H9 (cell line): ENCODE data around the gene LDB1. TPM values are rescaled to one million over a fixed set of nuclear protein-coding genes. Genes with fewer than 3 reads are reported as not detected.

ENCODE experiments used
- DNase-seq: peaks from one replicate; pipeline ENCODE4 v3.0.0-alpha.2; 2017
- H2AFZ ChIP-seq: one replicate; pipeline ENCODE4 v1.6.1; 2013; ENCODE audit warnings: mild to moderate bottlenecking, low read length, control low read depth, moderate library complexity
- H2AK5ac ChIP-seq: 2 replicates; pipeline ENCODE4 v1.6.1; 2013; ENCODE audit warnings: low read length, control low read depth, mixed read lengths; ENCODE audit not compliant: insufficient read length
- H2BK120ac ChIP-seq: one replicate; pipeline ENCODE4 v1.6.1; 2013; ENCODE audit warnings: low read depth, mild to moderate bottlenecking, low read length, control low read depth, inconsistent platforms; ENCODE audit not compliant: poor library complexity, severe bottlenecking
- H2BK12ac ChIP-seq: 2 replicates; pipeline ENCODE4 v1.6.1; 2013; ENCODE audit warnings: low read length, control low read depth, mixed read lengths, low read depth; ENCODE audit not compliant: insufficient read length
- H2BK15ac ChIP-seq: 2 replicates; pipeline ENCODE4 v1.6.1; 2013; ENCODE audit warnings: low read depth, low read length, control low read depth
- H2BK20ac ChIP-seq: one replicate; pipeline ENCODE4 v1.6.1; 2013; ENCODE audit warnings: low read depth, mild to moderate bottlenecking, low read length, control low read depth, inconsistent platforms; ENCODE audit not compliant: poor library complexity, severe bottlenecking
- H2BK5ac ChIP-seq: 2 replicates; pipeline ENCODE4 v1.6.1; 2013; ENCODE audit warnings: low read length, control low read depth, mixed read lengths; ENCODE audit not compliant: insufficient read length
- H3K14ac ChIP-seq: 2 replicates; pipeline ENCODE4 v1.6.1; 2013; ENCODE audit warnings: low read length, control low read depth; ENCODE audit not compliant: insufficient read depth
- H3K18ac ChIP-seq: 2 replicates; pipeline ENCODE4 v1.6.1; 2013; ENCODE audit warnings: low read depth, mild to moderate bottlenecking, mixed read lengths, low read length, control low read depth; ENCODE audit not compliant: insufficient read length
- H3K23ac ChIP-seq: 2 replicates; pipeline ENCODE4 v1.6.1; 2013; ENCODE audit warnings: low read length, control low read depth, mixed read lengths, low read depth; ENCODE audit not compliant: insufficient read length
- H3K23me2 ChIP-seq: 2 replicates; pipeline ENCODE4 v1.6.1; 2013; ENCODE audit warnings: low read depth, mild to moderate bottlenecking, mixed read lengths, low read length, control low read depth; ENCODE audit not compliant: insufficient read length, poor library complexity, severe bottlenecking
- H3K27ac ChIP-seq: 2 replicates; pipeline ENCODE4 v1.5.1; 2013; ENCODE audit warnings: low read length, control low read depth, mixed read lengths, low read depth; ENCODE audit not compliant: insufficient read length
- H3K27me3 ChIP-seq: 2 replicates; pipeline ENCODE4 v1.6.1; 2013; ENCODE audit warnings: low read length, control low read depth, inconsistent platforms; ENCODE audit not compliant: insufficient read depth
- H3K4ac ChIP-seq: 2 replicates; pipeline ENCODE4 v1.6.1; 2013; ENCODE audit warnings: low read depth, mild to moderate bottlenecking, control low read depth, inconsistent platforms, low read length, moderate library complexity
- H3K4me1 ChIP-seq: 2 replicates; pipeline ENCODE4 v1.6.1; 2013; ENCODE audit warnings: low read length, control low read depth, inconsistent platforms; ENCODE audit not compliant: insufficient read depth
- H3K4me2 ChIP-seq: 2 replicates; pipeline ENCODE4 v1.6.1; 2013; ENCODE audit warnings: low read length, control low read depth, mixed read lengths; ENCODE audit not compliant: insufficient read length, insufficient read depth
- H3K56ac ChIP-seq: 2 replicates; pipeline ENCODE4 v1.6.1; 2013; ENCODE audit warnings: low read depth, mild to moderate bottlenecking, mixed read lengths, low read length, control low read depth; ENCODE audit not compliant: insufficient read length
- H3K79me1 ChIP-seq: 2 replicates; pipeline ENCODE4 v1.6.1; 2013; ENCODE audit warnings: low read depth, mild to moderate bottlenecking, moderate library complexity, low read length, control low read depth, inconsistent platforms; ENCODE audit not compliant: insufficient read depth, poor library complexity, severe bottlenecking
- H3K79me2 ChIP-seq: 2 replicates; pipeline ENCODE4 v1.6.1; 2013; ENCODE audit warnings: low read length, control low read depth, inconsistent platforms; ENCODE audit not compliant: insufficient read depth
- H3K9ac ChIP-seq: 2 replicates; pipeline ENCODE4 v1.6.1; 2013; ENCODE audit warnings: low read length, control low read depth, mixed read lengths; ENCODE audit not compliant: insufficient read length; ENCODE audit errors: extremely low read depth
- H3K9me3 ChIP-seq: one replicate; pipeline ENCODE4 v1.6.1; 2013; ENCODE audit warnings: low read depth, low read length, inconsistent platforms; ENCODE audit not compliant: control insufficient read depth
- H3T11ph ChIP-seq: one replicate; pipeline ENCODE4 v1.6.1; 2013; ENCODE audit warnings: mild to moderate bottlenecking, low read length, control low read depth, inconsistent platforms
- H4K20me1 ChIP-seq: one replicate; pipeline ENCODE4 v1.6.1; 2013; ENCODE audit not compliant: control insufficient read depth, insufficient read length, insufficient read depth
- H4K5ac ChIP-seq: 2 replicates; pipeline ENCODE4 v1.6.1; 2013; ENCODE audit warnings: low read depth, mild to moderate bottlenecking, mixed read lengths, low read length, control low read depth; ENCODE audit not compliant: insufficient read length
- H4K8ac ChIP-seq: replicated peaks from 2 replicates; pipeline ENCODE4 v1.6.1; 2013; ENCODE audit warnings: low read length, control low read depth, mixed read lengths, low read depth; ENCODE audit not compliant: insufficient read length
- H4K91ac ChIP-seq: 2 replicates; pipeline ENCODE4 v1.6.1; 2013; ENCODE audit warnings: low read depth, mild to moderate bottlenecking, moderate library complexity, mixed read lengths, low read length, control low read depth; ENCODE audit not compliant: insufficient read length
- H3K27ac Mint-ChIP-seq, 3 experiments: 2 replicates in 2 of 3; 3 replicates in 1 of 3; pipeline ENCODE4 v1.8.0; 2020 to 2021; ENCODE audit warnings: mixed read lengths in 3 of 3, mild to moderate bottlenecking in 1 of 3, moderate library complexity in 1 of 3
- H3K27me3 Mint-ChIP-seq: 2 replicates; pipeline ENCODE4 v1.8.0; 2021; ENCODE audit warnings: low read depth, mild to moderate bottlenecking, moderate library complexity, mixed read lengths
- H3K36me3 Mint-ChIP-seq, 3 experiments: 2 replicates in 2 of 3; 3 replicates in 1 of 3; pipeline ENCODE4 v1.8.0; 2020 to 2021; ENCODE audit warnings: low read depth in 3 of 3, mixed read lengths in 3 of 3; ENCODE audit not compliant: insufficient read depth in 1 of 3
- H3K4me1 Mint-ChIP-seq, 2 experiments: 2 replicates each; pipeline ENCODE4 v1.8.0; 2020; ENCODE audit warnings: mixed read lengths in 2 of 2
- H3K4me3 Mint-ChIP-seq, 2 experiments: 2 replicates in 1 of 2; 3 replicates in 1 of 2; pipeline ENCODE4 v1.8.0; 2020 to 2021; ENCODE audit warnings: mild to moderate bottlenecking in 2 of 2, mixed read lengths in 2 of 2, moderate library complexity in 1 of 2
- H3K9me3 Mint-ChIP-seq, 2 experiments: 2 replicates in 1 of 2; 3 replicates in 1 of 2; pipeline ENCODE4 v1.8.0; 2020; ENCODE audit warnings: mild to moderate bottlenecking in 2 of 2, mixed read lengths in 2 of 2, moderate library complexity in 1 of 2
- CTCF ChIP-seq: fragments of 200-600 bp; sonication (generic); conservative IDR thresholded peaks from 3 replicates; pipeline ENCODE4 v1.8.0; 2021; ENCODE audit warnings: antibody characterized with exemption, mild to moderate bottlenecking
- WGBS: extraction: QIAGEN DNeasy Blood & Tissue Kit; methylation state at CpG from one replicate; pipeline ENCODE4 v1.1.7; 2013; ENCODE audit warnings: missing lambda C conversion rate, low lambda C conversion rate, mixed read lengths; ENCODE audit not compliant: insufficient read length; ENCODE audit errors: extremely low coverage; 5-methylcytosine and 5-hydroxymethylcytosine counted together
- total RNA-seq: library from RNA; stranded (reverse); gene quantifications from 2 replicates; pipeline ENCODE4 v1.2.1, GENCODE V29; 2021

LDB1 gene
- total RNA-seq, 1 experiment from 2014 or later = 80.5 TPM

- no peaks in the 10 kb centered on the region for H3K4me1 ChIP-seq
- no peak for DNase-seq
- H4K5ac ChIP-seq = no peak overlapping the region
- no peak overlapping the region for H2BK20ac ChIP-seq
- H3K36me3 Mint-ChIP-seq = no peaks in the 10 kb centered on the region
- H3K4ac ChIP-seq = no peak overlapping the region
- peaks cover 15 to 17% of the 10 kb centered on the region in 2 experiments for H3K4me1 Mint-ChIP-seq
- no peak overlapping the region for H3K56ac ChIP-seq
- H2BK5ac ChIP-seq = no peak overlapping the region
- H3K27me3 ChIP-seq = no peaks in the 10 kb centered on the region
- no peaks in the 10 kb centered on the region; the same call in 1 of the 2 replicates for H3K79me2 ChIP-seq
- H4K8ac ChIP-seq = no peak overlapping the region
- no CpG with 5 or more reads among the region's 2 CpGs for WGBS
- no peak overlapping the region for H2BK12ac ChIP-seq
- no peak overlapping the region for H3T11ph ChIP-seq
- H3K23me2 ChIP-seq = peaks cover 9% of the 10 kb centered on the region
- H3K4me2 ChIP-seq = peak overlapping the region; percentile 82
- no peaks in the 10 kb centered on the region for H3K9me3 ChIP-seq
- no peak overlapping the region for H2AFZ ChIP-seq
- H3K23ac ChIP-seq = no peak overlapping the region
- TF ChIP-seq CTCF = no peak
- peak overlapping the region; percentile 76 to 80 for H3K4me3 Mint-ChIP-seq
- no peak overlapping the region for H2BK120ac ChIP-seq
- H3K9ac ChIP-seq = no peak overlapping the region
- peaks cover 3% of the 10 kb centered on the region for H3K79me1 ChIP-seq
- no peak overlapping the region for H4K91ac ChIP-seq
- no peak overlapping the region for H2AK5ac ChIP-seq
- H3K27me3 Mint-ChIP-seq = peaks cover 18% of the 10 kb centered on the region
- no peaks in the 10 kb centered on the region for H3K9me3 Mint-ChIP-seq
- peak overlapping the region in 1 of 3 experiments; percentile 53; a peak in 1 of 7 replicates for H3K27ac Mint-ChIP-seq
- H3K18ac ChIP-seq = no peak overlapping the region
- no peak overlapping the region for H3K27ac ChIP-seq
- no peaks in the 10 kb centered on the region for H4K20me1 ChIP-seq
- H2BK15ac ChIP-seq = no peak overlapping the region
- H3K14ac ChIP-seq = no peak overlapping the region
Measured at GRCh38 chr10:102064503-102064867, 55.7 kb downstream of the LDB1 start.
